Kidney epithelial cell (primary cell): Measurements from ENCODE around the gene SCNN1G. TPM values are rescaled to one million over a fixed set of nuclear protein-coding genes. Genes with fewer than 3 reads are reported as not detected.
"Not testable (repeated sequence)": the region's sequence is repeated elsewhere in the genome, so short reads cannot be mapped to it uniquely, and the experiment has no call there.

Experiments used
- DNase-seq: peaks from one replicate; pipeline ENCODE4 v3.0.0-alpha.2; 2010; ENCODE audit warnings: low read depth
- H3K27me3 ChIP-seq: 2 replicates; pipeline ENCODE4 v1.6.0; 2011; ENCODE audit warnings: low read length; ENCODE audit not compliant: control insufficient read depth, insufficient read depth
- H3K36me3 ChIP-seq: 2 replicates; pipeline ENCODE4 v1.5.1; 2011; ENCODE audit warnings: low read length; ENCODE audit not compliant: control insufficient read depth, insufficient read depth
- H3K4me3 ChIP-seq: 2 replicates; pipeline ENCODE4 v1.5.1; 2011; ENCODE audit warnings: low read depth, mild to moderate bottlenecking, control low read depth, low read length
- CTCF ChIP-seq: IDR thresholded peaks from 2 replicates; pipeline ENCODE4 v1.5.1; 2011; ENCODE audit warnings: mild to moderate bottlenecking, moderate library complexity, low read length, control low read depth, inconsistent platforms; ENCODE audit not compliant: insufficient read depth, poor library complexity, severe bottlenecking
- total RNA-seq: library from RNA; depleted of rRNA; stranded (reverse); fragments of >200 nt; gene quantifications from 2 replicates; pipeline ENCODE4 v1.2.3, GENCODE V29; 2015

SCNN1G gene
- total RNA-seq, 1 donor from 2014 or later, result not detected

- no peak for DNase-seq
- TF ChIP-seq CTCF, result no peak
- no peak overlapping the region for H3K4me3 ChIP-seq
- no peaks in the 10 kb centered on the region for H3K27me3 ChIP-seq
- no peaks in the 10 kb centered on the region for H3K36me3 ChIP-seq
Measured at GRCh38 chr16:23248261-23249194, 66.0 kb downstream of the SCNN1G start.

GRCh38 chr16:23249830-23250229 is 67.3 kb downstream of the SCNN1G start:
- Histone ChIP-seq H3K27me3 (no peaks in the 10 kb centered on the region), H3K4me3 (no peak overlapping the region), H3K36me3 (no peaks in the 10 kb centered on the region)

GRCh38 chr16:23252310-23252709 is 69.8 kb downstream of the SCNN1G start:
- no peak for TF ChIP-seq CTCF
- DNase-seq, result no peak
- Histone ChIP-seq H3K27me3 (no peaks in the 10 kb centered on the region), H3K36me3 (no peaks in the 10 kb centered on the region), H3K4me3 (no peak overlapping the region)

More at GRCh38 chr16:23249830-23250229, 67.3 kb downstream of the SCNN1G start:
- no peak for TF ChIP-seq CTCF
- no peak for DNase-seq

- not testable (repeated sequence) for H3K27me3 ChIP-seq, H3K36me3 ChIP-seq, H3K4me3 ChIP-seq, DNase-seq
Measured at GRCh38 chr16:23253650-23254049, 71.1 kb downstream of the SCNN1G start.

GRCh38 chr16:23254338-23254737 is 71.8 kb downstream of the SCNN1G start:
- DNase-seq, result peak; percentile 62
- Histone ChIP-seq H3K36me3 (no peaks in the 10 kb centered on the region), H3K4me3 (no peak overlapping the region), H3K27me3 (no peaks in the 10 kb centered on the region)
- no peak for TF ChIP-seq CTCF

GRCh38 chr16:23255000-23255399 is 72.5 kb downstream of the SCNN1G start:
- H3K36me3 ChIP-seq, result no peaks in the 10 kb centered on the region
- no peak for DNase-seq
- no peak for TF ChIP-seq CTCF
- no peaks in the 10 kb centered on the region for H3K27me3 ChIP-seq
- no peak overlapping the region for H3K4me3 ChIP-seq
